Thyroid gland (tissue), 4 donors: Measurements from ENCODE around the gene SEC61B. TPM values are rescaled to one million over a fixed set of nuclear protein-coding genes. Genes with fewer than 3 reads are reported as not detected.

Source experiments
- DNase-seq, 2 donors: peaks; one replicate each; pipeline ENCODE4 v3.0.0-alpha.2; 2019
- H3K27ac ChIP-seq, 3 donors: fragments of 200-600 bp; sonication (generic); 1 replicate in 2 of 3; 2 replicates in 1 of 3; pipeline ENCODE4 v1.5.1; 2016 to 2019; ENCODE audit warnings: mild to moderate bottlenecking in 1 of 3, moderate library complexity in 1 of 3
- H3K27me3 ChIP-seq: fragments of 200-600 bp; sonication (generic); one replicate; pipeline ENCODE4 v1.5.1; 2019
- H3K36me3 ChIP-seq, 2 donors: fragments of 200-600 bp; sonication (generic); one replicate each; pipeline ENCODE4 v1.5.1; 2016 to 2019
- H3K4me1 ChIP-seq, 2 donors: fragments of 200-600 bp; sonication (generic); one replicate each; pipeline ENCODE4 v1.5.1; 2017 to 2019
- H3K4me3 ChIP-seq, 3 donors: fragments of 200-600 bp; sonication (generic); replicated peaks in 1 of 3; 1 replicate in 2 of 3; 2 replicates in 1 of 3; pipeline ENCODE4 v1.5.1; 2016; ENCODE audit warnings: mild to moderate bottlenecking in 1 of 3
- H3K9me3 ChIP-seq: fragments of 200-600 bp; sonication (generic); one replicate; pipeline ENCODE4 v1.5.1; 2017
- CTCF ChIP-seq, 6 experiments: fragments of 200-600 bp in 3 of 6; fragments of 450-650 bp in 3 of 6; sonication (generic) in 3 of 6; IDR thresholded peaks; one replicate each; pipeline ENCODE4 v1.5.1; 2016 to 2019; ENCODE audit warnings: antibody characterized with exemption in 6 of 6, mild to moderate bottlenecking in 2 of 6, inconsistent platforms in 1 of 6, moderate library complexity in 1 of 6
- POLR2A ChIP-seq, 2 donors: fragments of 450-650 bp; IDR thresholded peaks; one replicate each; pipeline ENCODE4 v1.6.1; 2017; ENCODE audit warnings: antibody characterized with exemption in 2 of 2, mild to moderate bottlenecking in 2 of 2, moderate library complexity in 1 of 2
- WGBS, 2 donors: methylation state at CpG; one replicate each; pipeline ENCODE4 v1.1.5; 2017; 5-methylcytosine and 5-hydroxymethylcytosine counted together
- intact Hi-C: fragments of 100-400 bp; cut with DNase I; formaldehyde crosslinking; loops from one replicate; pipeline ENCODE4 v1.15.1; 2023
- total RNA-seq, 4 donors: library from RNA; depleted of rRNA; stranded (reverse); fragments of >200 nt; gene quantifications; one replicate each; pipeline ENCODE4 v1.2.3, GENCODE V29; 2016

SEC61B gene
- total RNA-seq, 4 donors from 2014 or later, result 88.3 to 203 (median 130) TPM

- Histone ChIP-seq H3K9me3 (no peaks in the 10 kb centered on the region), H3K4me3 (no peak overlapping the region), H3K27ac (no peak overlapping the region), H3K36me3 (peaks cover 3 to 6% of the 10 kb centered on the region in 2 donors), H3K27me3 (no peaks in the 10 kb centered on the region), H3K4me1 (no peaks in the 10 kb centered on the region)
- WGBS, 2 donors, result 87 to 91% methylated on average over 7 of the region's 7 CpGs
- TF ChIP-seq CTCF (IDR thresholded peaks at IDR 0.05), result no peak
- TF ChIP-seq POLR2A (IDR thresholded peaks at IDR 0.05), result no peak
- intact Hi-C loops, result no loop called here
- DNase-seq, result no peak
Observed at GRCh38 chr9:99241106-99241505, 19.0 kb downstream of the SEC61B start.

GRCh38 chr9:99244344-99245260, 22.5 kb downstream of the SEC61B start:
- intact Hi-C loops, result no loop called here
- no peak overlapping the region for H3K27ac ChIP-seq
- no peaks in the 10 kb centered on the region for H3K9me3 ChIP-seq
- no peak overlapping the region for H3K4me3 ChIP-seq
- no peaks in the 10 kb centered on the region for H3K4me1 ChIP-seq
- H3K27me3 ChIP-seq, result no peaks in the 10 kb centered on the region
- no peak for DNase-seq
- TF ChIP-seq POLR2A (IDR thresholded peaks at IDR 0.05) (no peak), CTCF (IDR thresholded peaks at IDR 0.05) (no peak)
- 78 to 84% methylated on average over 3 of the region's 3 CpGs for WGBS, 2 donors
- no peaks in the 10 kb centered on the region for H3K36me3 ChIP-seq

- H3K27me3 ChIP-seq, result no peaks in the 10 kb centered on the region
- TF ChIP-seq POLR2A (IDR thresholded peaks at IDR 0.05), result no peak
- H3K4me3 ChIP-seq, result no peak overlapping the region
- no peaks in the 10 kb centered on the region for H3K9me3 ChIP-seq
- H3K27ac ChIP-seq, result no peak overlapping the region
- no peak for DNase-seq
- no peaks in the 10 kb centered on the region for H3K36me3 ChIP-seq
- intact Hi-C loops, result no loop called here
- H3K4me1 ChIP-seq, result no peaks in the 10 kb centered on the region
Observed at GRCh38 chr9:99249619-99250018, 27.5 kb downstream of the SEC61B start.

GRCh38 chr9:99251157-99251556, 29.1 kb downstream of the SEC61B start:
- intact Hi-C loops, result no loop called here
- H3K27me3 ChIP-seq, result no peaks in the 10 kb centered on the region
- no peaks in the 10 kb centered on the region for H3K9me3 ChIP-seq
- H3K4me3 ChIP-seq, result no peak overlapping the region
- no peak for DNase-seq
- WGBS, 2 donors, result 86% methylated on average over 4 of the region's 4 CpGs
- H3K27ac ChIP-seq, result no peak overlapping the region
- no peaks in the 10 kb centered on the region for H3K36me3 ChIP-seq
- no peak for TF ChIP-seq CTCF (IDR thresholded peaks at IDR 0.05)
- TF ChIP-seq POLR2A (IDR thresholded peaks at IDR 0.05), result no peak
- H3K4me1 ChIP-seq, result no peaks in the 10 kb centered on the region

GRCh38 chr9:99253134-99253533, 31.1 kb downstream of the SEC61B start:
- Histone ChIP-seq H3K36me3 (no peaks in the 10 kb centered on the region), H3K4me3 (no peak overlapping the region), H3K4me1 (no peaks in the 10 kb centered on the region), H3K27me3 (no peaks in the 10 kb centered on the region), H3K27ac (no peak overlapping the region), H3K9me3 (no peaks in the 10 kb centered on the region)
- intact Hi-C loops, result no loop called here
- DNase-seq, result no peak
- 88 to 100% methylated on average over 2 of the region's 2 CpGs for WGBS, 2 donors
- TF ChIP-seq CTCF (IDR thresholded peaks at IDR 0.05) (no peak), POLR2A (IDR thresholded peaks at IDR 0.05) (no peak)
